Stimulated activated naive CD4-positive, alpha-beta T cell (primary cell): ENCODE data around the gene UVRAG.
"Not testable (repeated sequence)": the region's sequence is repeated elsewhere in the genome, so short reads cannot be mapped to it uniquely, and the experiment has no call there.

Experiments used
- DNase-seq, 6 experiments: peaks; one replicate each; lab custom pipeline; 2025; lab: John Stamatoyannopoulos, UW

UVRAG gene

DNA sequence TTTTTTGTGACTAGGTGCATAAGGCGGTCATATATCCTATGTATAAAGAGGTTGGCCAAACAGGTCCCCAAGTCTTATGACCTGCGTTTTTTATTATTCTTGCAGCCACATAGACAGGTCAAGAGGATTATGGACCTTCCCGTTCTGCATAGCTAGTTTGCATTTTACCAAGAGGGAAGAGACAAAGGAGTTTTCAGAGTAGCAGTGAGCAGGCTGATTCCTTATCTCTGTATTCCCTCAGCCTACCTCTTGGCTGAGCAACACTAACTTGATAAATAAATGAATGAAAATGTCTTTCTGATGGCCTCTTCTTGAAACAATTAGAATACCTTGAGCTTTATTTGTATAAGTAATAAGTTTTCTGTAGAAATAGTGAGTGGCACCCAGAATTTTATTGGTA, 210.8 kb downstream of the UVRAG start:
- no peak for DNase-seq

DNA sequence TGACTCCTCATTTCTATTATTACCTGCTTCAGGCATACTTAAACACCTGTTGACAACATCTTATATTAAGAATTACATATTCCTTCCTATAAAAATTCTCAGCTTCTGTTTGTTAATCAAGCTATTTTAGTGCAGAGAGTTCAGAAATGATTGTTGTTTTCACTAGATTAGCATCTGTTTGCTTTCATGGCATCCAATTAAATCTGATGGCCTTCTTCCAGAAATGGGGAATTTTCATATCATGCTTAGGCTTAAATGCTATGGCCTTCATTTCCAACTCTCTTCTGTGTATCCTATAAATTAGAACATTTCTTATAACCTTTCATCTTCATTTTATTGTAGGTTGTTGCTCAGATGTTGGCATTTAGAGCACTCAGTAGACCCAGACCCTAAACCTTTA, 211.3 kb downstream of the UVRAG start:
- no peak for DNase-seq

DNA sequence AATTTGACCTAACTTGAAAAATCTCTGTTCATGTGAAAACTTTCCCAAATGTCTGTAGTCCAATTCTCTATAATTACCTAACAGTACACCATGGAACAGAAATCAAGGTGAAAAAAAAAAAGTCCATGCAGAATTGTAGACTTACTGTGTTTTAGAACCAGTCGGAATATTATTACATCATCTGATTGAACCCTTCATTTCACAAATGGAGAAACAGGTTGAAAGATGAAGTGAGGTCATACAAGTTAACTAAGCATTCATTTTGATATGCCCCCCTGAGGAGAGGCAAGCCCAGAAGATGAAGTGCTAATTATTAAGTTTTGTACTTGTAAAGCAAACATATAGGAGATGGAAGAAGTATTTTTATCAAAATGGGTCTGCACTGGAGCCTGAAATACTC, 211.9 kb downstream of the UVRAG start:
- no peak for DNase-seq

DNA sequence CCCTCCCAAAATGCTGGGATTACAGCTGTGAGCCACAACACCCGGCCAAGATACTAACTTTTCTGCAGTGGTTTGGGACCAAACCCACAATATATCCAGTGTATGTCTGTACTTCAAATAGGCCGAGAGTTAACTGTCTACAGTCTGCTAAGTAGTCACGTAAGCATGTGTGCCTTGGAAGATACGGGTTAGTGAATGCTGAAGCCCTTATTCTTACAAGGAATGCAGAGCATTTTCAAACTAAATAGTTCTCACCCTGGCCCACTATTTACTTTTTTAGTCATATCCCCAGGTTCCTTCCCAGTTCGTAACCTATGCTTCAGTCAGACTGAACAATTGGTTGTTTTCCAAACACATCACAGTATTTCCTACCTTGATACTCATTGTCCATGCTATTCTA, 215.3 kb downstream of the UVRAG start:
- DNase-seq = no peak

DNA sequence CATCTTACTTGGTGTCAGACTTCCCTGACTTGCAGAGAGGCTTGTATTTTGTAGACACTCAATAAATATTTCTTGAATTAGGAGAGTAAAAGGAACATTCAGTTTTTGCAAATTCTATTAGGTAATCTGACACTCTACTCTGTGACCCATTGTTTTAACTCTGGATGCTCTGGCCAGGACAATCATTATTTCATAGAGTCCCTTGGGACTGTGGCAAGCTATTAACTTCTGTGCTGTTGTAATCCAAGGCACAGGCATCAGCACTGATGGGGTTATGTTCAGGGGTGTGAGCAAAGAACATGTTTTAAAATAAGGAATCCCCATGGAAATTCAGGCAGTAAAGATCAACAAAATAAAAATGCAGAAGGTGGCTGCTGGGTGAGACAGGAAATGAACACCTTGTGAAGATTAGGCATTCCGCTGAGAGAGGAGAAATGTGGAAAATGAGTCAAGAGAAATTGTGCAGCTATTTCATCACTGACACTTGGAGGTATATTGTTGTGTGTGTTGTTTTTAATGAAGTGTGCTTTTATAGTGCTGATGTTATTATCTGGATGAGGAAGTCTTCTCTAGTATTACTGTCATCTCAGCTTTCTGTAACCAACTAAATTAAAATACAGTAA, 216.1 kb downstream of the UVRAG start:
- no peak for DNase-seq

DNA sequence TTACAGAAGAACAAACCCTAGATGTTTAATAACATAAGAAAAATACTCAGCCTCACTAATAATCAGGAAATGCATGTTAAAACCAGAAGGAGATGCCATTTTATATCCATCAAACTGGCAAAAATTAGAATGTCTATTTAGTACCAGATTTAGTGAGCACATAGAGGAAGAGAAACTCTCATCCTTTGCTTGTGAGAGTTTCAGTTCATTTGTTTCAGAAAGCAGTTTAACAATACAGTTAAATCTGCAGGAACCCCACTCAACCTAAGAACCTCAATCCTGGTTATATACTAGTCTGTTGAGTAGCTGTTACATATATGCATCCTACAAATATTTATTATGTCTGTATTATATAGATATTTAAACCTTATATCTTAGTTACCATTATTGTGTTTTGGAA, 218.7 kb downstream of the UVRAG start:
- no peak for DNase-seq

DNA sequence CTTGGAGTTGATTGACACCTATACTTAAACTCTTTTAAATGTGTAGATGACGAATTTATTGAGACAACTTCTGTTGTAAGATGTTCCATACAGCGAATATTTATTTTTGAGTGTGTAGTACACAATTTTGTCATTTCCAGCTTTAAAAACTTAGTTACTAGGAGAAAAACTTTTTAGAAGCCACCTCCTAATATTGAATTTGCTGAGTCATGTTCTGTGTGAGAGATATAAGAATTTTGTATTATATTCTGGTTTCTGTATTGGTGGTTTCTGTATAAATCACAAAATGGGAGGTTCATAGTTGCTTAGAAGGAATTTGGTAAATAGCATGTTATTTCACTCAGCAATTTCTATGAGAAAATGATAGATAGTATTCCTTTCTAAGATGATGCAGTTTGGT, 220.0 kb downstream of the UVRAG start:
- no peak for DNase-seq

DNA sequence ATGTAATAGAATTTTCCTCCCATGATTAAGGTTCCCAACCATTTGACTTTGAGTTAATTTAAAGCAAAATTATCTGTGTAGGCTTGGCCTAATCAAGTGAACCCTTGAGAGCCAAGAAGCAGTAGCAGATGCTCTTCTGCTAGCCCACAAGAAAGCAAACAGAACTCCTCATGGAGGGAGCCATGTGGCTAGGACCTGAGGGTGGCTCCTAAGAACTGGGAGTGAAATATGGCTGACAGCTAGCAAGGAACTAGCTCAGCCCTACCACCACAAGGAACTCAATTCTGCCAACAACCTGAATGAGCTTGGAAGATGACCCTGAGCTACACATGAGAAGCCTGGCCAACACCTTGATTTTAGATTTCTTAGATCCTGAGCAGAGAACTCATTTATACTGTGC, 223.6 kb downstream of the UVRAG start:
- no peak for DNase-seq

DNA sequence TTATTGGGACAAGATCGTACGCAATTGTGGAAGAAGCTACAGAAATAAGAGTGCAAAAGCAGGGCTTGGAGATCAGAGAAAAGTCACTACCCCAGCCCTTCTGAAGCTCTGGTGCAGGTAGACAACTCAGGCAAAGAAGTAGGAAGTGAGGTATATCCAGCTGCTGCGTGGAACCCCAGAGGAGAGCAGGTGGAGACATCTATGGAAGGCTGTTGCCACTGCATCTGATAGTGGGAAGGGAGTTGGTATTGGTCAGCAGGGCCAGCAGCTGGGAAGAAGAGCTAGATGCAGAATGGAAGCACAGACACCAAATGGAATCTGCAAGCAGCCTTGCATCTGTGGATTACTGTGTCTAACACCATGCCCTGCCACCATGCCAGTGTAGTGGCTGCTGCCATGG, 226.2 kb downstream of the UVRAG start:
- no peak for DNase-seq

DNA sequence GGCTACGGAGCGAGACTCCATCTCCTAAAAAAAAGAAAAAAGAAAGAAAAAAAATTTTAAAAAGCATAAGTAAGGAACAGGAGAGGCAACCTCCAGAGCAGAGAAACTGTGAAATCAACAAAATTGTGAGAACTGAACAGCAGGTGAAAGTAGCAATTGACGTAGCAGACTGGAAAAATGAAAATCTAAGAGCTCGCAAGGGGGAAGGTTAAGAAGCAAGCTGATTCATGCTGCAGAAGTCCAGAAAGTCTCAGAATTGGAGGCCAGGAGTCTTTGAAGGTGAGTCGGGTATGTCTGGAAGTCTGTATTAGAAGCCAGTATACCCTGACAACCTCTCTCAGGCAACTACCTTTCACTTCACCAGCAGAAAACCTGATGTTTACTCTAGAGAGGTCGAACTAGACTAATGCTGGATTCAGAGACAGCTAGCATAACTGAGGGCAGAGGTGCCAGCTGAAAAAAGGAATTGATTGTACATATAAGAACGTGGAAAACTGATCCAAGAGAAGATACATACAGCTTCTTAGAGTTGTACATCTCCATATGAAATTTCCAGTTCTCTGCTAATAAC, 229.8 kb downstream of the UVRAG start:
- DNase-seq = no peak

DNA sequence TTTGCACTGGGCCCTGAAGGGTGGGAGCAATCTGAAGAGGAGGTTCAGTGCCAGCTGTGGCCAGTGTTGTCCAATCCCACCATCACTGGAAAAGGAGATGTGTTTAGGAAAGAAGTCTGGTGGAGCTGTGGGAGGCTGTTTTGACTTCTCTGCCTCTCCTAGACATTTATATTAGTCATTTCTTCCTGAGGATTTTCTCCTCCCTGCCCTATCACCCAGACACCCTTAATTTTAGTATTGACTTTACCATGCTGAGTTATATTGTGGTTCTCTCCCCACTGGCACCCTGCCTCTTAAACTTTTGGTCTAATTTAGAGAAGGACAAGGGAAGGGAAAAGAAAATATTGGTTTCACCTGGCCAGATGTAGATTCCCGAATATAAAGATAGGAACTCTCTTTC, 232.2 kb downstream of the UVRAG start:
- no peak for DNase-seq

DNA sequence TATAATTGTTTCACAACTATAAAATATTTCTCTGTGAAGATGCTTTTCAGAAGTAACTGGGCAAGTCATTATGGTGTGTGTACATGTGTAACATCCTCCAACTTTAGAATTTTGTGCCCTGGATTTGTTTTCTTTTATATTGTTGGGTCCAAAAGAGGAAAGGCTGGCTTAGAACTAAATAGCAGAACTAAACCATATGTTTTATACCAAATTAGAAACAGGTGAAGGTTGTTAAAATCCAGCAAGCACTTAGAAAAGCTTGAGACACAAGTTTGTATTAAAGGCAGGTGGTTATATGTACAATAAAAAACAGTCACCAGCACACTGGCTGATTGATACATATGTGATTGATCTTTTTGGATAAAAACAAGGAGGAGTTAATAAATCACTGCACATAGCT, 232.8 kb downstream of the UVRAG start:
- DNase-seq = no peak

DNA sequence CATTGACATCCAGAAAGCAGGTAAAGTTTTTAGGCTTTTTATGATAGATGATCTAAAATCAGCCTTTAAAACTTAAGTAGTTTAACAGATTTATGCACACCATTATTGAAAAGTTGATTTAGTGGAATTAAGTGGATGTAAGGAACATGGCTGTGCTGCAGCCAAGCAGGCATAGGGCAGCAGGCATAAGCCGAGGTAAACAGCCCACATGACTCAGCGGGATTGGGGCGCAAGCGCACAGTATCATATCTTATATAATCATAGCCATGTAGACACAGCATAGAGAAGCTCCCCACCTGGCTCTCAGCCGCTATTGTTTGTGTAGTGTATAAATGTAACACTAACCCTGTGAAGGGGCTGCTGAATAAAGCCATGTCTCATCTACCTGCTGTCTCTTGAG, 233.8 kb downstream of the UVRAG start:
- peak in 2 of 6 experiments; percentile 15 to 30 for DNase-seq

DNA sequence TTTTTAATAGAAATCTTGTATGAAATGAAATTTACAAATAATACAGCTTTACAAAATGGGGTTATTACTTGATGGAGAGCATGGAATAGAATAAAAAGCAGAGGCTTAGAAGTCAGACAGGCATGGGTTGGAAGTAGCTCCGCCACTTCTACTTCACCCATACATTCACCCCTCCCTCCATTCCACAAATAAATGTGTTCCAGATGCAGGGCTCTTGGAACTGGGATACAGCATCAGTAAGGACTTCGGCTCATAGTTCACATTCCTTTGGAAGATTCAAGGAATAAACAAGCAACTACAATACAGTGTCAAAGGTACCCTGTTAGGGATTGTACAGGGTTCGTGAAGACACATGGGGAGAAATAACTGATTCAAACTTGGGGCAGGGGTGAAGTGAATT, 234.5 kb downstream of the UVRAG start:
- DNase-seq = no peak

DNA sequence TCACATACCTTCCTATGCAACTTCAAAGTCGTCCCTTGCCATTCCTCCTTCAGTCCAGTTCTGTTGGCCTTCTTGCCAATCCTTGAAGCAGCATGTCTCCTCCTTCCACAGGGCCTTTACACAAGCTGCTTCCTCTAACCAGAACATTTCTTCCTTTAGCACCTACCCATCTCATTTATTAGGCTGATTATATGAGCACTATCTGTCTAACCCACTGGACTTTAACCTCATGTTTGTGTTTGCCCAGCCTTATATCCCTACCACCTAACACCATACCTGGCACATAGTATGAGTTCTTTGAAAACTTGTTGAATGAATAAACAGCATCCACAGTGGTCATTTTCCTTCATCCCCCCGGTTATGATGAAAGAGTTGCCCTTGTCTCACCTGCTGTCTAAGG, 236.9 kb downstream of the UVRAG start:
- DNase-seq = no peak

DNA sequence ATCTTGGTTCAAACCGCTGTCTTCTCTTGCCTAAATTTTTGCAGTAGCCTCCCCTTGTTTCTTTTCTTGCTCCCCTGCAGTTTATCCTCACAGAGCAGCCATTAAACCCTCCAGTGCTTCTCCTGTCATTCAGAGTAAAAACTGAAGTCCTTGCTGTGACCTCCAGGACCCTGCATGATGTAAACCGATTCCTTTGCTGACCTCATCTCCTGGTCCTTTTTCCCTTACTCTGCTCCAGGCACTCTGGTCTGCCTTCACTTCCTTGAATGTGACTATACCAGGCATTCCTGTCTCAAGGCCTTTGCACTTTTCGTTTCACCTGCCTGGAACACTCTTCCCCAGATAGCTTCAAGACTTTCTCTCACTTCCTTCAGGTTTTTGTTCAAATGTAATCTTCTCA, 239.3 kb downstream of the UVRAG start:
- no peak for DNase-seq

DNA sequence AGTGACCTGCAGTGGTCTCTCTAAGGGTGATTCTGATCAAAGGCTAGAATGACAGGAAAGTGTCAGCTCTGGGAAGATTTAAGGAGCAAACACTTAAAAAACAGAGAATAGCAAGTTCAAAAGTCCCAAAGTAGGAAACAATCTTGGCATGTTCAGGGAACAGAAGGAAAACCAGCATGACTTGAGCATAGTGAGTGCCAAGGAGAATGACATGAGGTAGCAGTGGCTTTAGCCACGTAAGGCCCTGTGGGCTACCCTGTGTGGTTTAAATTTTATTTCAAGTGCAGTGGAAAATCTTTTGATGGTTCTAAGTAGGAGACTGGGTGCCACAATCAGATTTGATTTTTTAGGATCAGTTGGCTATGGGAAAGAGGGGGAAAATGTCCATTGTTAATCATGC, 241.9 kb downstream of the UVRAG start:
- DNase-seq = no peak

DNA sequence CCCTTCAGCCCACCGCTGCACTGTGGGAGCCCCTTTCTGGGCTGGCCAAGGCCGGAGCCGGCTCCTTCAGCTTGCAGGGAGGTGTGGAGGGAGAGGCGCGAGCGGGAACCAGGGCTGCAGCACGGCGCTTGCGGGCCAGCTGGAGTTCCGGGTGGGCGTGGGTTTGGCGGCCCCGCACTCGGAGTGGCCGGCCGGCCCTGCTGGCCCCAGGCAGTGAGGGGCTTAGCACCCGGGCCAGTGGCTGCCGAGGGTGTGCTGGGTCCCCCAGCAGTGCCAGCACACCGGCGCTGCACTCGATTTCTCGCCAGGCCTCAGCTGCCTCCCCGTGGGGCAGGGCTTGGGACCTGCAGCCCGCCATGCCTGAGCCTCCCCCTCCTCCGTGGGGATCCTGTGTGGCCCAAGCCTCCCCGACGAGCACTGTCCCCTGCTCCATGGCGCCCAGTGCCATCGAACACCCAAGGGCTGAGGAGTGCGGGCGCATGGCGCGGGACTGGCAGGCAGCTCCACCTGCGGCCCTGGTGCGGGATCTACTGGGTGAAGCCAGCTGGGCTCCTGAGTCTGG, 245.5 kb downstream of the UVRAG start:
- DNase-seq = not testable (repeated sequence)

DNA sequence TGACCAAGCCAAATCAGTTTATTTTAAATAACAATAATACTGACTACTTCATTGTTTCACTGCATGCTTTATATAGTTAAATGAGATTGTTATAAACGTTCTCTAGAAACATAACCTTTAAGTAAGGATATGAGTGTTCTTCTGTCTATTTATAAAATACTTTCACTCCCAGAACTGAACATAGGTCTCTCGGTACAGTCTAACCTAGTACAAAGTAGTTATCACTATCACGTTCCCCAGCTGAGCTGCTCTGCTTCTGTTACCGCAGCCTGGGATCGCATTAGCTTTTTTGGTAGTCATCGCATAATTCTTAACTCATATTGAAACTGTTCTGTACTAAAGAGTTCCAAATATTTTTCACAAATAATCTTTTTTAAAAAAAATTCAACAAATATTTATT, 247.7 kb downstream of the UVRAG start:
- DNase-seq = no peak

DNA sequence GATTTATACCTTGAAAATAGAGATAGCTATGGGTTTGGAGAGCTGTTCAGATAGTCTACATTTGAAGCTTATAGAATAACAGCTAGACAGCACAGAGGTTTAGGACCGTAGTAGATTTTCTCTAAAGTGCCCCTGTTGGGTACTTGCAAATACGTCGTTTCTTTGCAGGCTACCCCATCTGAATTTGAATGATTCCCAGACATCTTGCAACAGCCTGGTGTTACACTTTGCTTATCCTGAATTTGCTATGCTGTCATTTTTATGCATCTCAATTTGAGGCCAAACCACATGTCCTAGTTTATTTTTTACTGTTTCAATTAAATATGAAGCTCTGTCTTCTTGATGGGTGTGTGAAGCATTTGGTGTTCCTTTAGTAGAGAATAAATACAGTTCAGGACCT, 249.2 kb downstream of the UVRAG start:
- DNase-seq = no peak

DNA sequence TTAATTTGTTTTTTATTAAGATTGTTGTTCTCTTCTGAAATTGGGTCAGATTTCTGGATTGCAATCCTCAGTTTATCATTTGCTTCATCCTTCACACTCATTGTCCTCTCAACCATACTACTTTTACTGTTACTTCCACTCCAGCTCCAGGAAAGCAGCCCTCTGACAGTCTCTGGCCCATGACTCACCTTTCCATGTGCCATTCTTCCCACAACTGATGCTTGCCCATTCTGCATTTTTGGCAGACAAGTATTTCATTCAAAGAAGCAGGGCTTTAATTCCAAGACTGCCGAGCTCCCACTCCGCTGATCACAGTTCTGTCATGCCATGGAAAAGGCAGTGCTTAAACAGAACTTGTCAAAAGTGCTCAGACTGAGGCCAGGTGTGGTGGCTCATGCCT, 252.1 kb downstream of the UVRAG start:
- DNase-seq = no peak

DNA sequence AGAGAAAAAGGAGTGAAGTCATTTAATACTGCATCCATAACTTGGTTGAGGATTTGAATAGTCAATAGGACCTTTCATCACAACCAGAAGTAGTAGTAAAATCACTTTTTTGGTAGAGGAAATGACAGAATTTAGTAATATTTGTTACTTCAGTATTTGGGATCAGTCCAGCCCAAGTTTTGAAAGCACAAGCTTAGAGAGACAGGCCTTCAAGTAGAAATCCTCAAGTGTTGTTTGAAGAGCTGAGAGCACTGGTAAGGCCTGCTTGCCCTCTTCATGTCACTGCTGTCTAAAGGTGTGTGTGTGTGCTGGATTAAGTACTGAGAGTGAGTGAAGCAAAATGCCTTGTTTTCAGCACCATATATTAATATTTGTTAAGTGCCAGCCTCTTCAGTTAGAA, 254.0 kb downstream of the UVRAG start:
- DNase-seq = no peak

DNA sequence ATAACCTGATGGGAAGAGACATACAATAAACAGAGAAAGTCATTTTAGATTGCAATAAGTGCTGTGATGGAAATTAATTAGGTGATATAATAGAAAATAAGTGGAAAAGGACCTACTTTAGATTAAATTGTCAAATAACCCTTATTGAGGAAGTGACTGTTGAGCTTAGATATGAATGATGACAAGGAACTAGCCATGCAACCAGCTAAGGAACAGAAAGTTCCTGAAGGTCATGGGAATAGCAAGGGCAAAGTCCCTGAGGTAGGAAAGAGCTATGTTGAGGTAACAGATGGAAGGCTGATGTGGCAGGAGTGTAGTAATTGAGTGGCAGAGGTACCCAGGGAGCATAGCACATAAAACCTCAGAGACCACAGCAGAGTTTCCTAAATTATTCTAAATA, 256.1 kb downstream of the UVRAG start:
- no peak for DNase-seq

DNA sequence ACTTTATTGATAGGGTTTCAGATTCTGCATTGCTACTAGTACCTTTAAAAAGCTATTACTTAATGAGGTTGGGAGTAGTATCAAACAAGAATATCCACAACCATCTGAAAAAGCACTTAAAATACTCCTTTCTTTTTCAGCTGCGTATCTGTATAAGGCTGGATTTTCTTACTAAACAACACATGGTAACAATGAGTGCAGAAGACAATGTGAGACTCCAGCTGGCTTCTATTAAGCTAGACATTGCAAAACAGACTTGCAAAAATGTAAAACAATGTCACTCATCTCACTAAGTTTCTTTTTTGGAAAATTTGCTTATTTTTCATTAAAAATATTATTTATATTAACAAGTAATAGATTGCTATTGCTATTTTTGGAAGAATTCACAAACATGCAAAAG, 258.7 kb downstream of the UVRAG start:
- DNase-seq = no peak
